Measurements from ENCODE around the gene RAB11FIP3. TPM values are rescaled to one million over a fixed set of nuclear protein-coding genes. Genes with fewer than 3 reads are reported as not detected.

RAB11FIP3 gene
- total and polyA plus RNA-seq, 9 of the 15 experiments (the other 6 are each of a cell fraction or from before 2014, with no cell fraction given) = 0.46 to 13.1 (median 4.3) TPM

DNA sequence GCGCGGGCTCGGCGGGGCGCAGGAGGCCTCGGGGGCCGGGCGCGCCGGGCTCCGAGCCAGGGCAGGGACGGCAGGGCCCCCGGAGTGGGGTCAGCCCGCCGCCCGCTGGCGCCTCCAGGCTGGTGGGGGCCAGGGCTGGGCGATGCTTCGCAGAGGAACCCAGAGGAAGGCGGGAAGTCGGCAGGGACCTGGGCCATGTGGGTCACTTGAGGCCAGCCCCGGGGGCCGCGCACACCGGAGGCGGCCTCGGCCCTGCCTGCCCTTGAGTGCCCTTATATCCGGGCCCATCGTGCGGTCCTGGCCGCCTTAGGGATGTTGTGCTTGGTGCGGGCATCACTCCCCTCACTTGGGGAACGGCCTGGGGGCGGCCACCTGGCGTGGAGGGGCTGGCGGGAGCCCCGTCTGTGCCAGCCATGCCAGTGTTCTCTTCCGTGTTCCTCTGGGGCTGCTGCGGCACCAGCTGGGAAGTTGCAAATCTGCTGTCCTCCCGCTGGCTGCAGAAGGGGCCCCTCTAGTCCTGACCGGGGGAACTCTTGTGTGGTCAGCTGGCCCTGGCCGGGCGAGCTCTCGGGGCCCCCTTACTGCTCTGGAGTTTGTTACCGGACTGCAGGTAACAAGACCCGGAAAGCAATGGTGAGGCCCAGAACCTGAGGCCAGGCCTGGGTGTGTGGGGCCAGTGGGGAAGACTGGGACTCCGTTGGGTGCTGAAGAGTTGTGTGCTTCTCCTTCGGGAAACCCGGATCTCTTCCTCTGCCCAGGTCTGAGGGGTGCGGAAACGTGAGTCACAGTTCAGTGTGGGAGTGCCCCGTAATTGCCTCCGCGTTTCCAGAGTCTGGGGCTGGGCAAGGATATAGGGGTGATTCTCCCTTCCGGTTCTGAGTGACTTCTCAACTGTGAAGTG lies 102.9 kb downstream of the RAB11FIP3 start (continued):
- TF ChIP-seq ZBTB40 (IDR thresholded peaks at IDR 0.05) (peak; percentile 49), ZBTB40 (CRISPR knock-in tag; IDR thresholded peaks at IDR 0.05) (no peak), HDAC6 (IDR thresholded peaks at IDR 0.05; ENCODE audit: low read depth, low read length) (no peak), CHD1 (IDR thresholded peaks at IDR 0.05; ENCODE audit: low read length) (peak; percentile 3), ZNF3 (CRISPR knock-in tag; IDR thresholded peaks at IDR 0.05) (no peak), SP1 (CRISPR knock-in tag; IDR thresholded peaks at IDR 0.05) (no peak), FOS (IDR thresholded peaks at IDR 0.05; ENCODE audit: extremely low read depth, insufficient read length) (peak; percentile 15), NFYB (IDR thresholded peaks at IDR 0.05; ENCODE audit: extremely low read depth, insufficient read length) (no peak), RBM14 (IDR thresholded peaks at IDR 0.05; ENCODE audit: borderline replicate concordance, insufficient read depth, low read depth, low read length) (peak; percentile 93; the same call in 1 of the 2 replicates), MXI1 (IDR thresholded peaks at IDR 0.05; ENCODE audit: low read depth, low read length) (0 out of 2 replicates have a peak, but pooled peaks have one; percentile 20), MTA2 (IDR thresholded peaks at IDR 0.05; ENCODE audit: low read depth) (no peak), BRD9 (IDR thresholded peaks at IDR 0.05; ENCODE audit: low read depth, partially characterized antibody) (no peak), MCM5 (IDR thresholded peaks at IDR 0.05; ENCODE audit: low read depth) (no peak), ZNF24 (IDR thresholded peaks at IDR 0.05) (no peak), SUPT5H (IDR thresholded peaks at IDR 0.05) (peak; percentile 71)
- TF ChIP-seq, protein P1, sequence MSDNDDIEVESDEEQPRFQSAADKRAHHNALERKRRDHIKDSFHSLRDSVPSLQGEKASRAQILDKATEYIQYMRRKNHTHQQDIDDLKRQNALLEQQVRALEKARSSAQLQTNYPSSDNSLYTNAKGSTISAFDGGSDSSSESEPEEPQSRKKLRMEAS (CRISPR knock-in tag; IDR thresholded peaks at IDR 0.05) = peak; percentile 52
- TF ChIP-seq, protein P2, sequence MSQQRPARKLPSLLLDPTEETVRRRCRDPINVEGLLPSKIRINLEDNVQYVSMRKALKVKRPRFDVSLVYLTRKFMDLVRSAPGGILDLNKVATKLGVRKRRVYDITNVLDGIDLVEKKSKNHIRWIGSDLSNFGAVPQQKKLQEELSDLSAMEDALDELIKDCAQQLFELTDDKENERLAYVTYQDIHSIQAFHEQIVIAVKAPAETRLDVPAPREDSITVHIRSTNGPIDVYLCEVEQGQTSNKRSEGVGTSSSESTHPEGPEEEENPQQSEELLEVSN (IDR thresholded peaks at IDR 0.05; ENCODE audit: borderline replicate concordance in 1 of 2, extremely low read depth in 1 of 2, insufficient read depth in 1 of 2, insufficient read length in 1 of 2, low read depth in 1 of 2, low read length in 1 of 2, poor library complexity in 1 of 2, severe bottlenecking in 1 of 2) = peak; percentile 93 to 97

All from K562 (cell line).